ENCODE results near the gene THEMIS. TPM values are rescaled to one million over a fixed set of nuclear protein-coding genes. Genes with fewer than 3 reads are reported as not detected.

The THEMIS gene
- total RNA-seq, 6 experiments from 2014 or later = 0.12 to 0.28 (median 0.25) TPM

DNA sequence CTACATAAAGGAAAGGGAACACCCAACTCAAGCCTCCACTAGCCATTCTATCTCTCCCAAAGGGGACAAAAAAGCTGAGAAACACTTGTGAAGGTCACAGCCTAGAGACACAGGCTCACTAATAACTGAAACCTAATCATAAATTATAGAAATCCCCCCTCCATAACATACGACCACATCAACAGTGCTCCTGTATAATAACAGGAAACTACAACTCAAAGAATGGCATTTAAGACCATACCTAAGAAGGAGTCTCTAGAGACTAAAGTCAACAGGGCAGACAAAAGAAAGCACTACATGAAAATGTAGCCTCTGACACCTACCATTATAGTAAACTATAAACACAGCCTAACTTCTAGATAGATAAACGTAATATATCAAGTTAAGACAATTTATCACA, 82.7 kb downstream of the THEMIS start:
- H3K4me1 Mint-ChIP-seq (ENCODE audit: low read depth) = no peaks in the 10 kb centered on the region
- TF ChIP-seq, protein P1, sequence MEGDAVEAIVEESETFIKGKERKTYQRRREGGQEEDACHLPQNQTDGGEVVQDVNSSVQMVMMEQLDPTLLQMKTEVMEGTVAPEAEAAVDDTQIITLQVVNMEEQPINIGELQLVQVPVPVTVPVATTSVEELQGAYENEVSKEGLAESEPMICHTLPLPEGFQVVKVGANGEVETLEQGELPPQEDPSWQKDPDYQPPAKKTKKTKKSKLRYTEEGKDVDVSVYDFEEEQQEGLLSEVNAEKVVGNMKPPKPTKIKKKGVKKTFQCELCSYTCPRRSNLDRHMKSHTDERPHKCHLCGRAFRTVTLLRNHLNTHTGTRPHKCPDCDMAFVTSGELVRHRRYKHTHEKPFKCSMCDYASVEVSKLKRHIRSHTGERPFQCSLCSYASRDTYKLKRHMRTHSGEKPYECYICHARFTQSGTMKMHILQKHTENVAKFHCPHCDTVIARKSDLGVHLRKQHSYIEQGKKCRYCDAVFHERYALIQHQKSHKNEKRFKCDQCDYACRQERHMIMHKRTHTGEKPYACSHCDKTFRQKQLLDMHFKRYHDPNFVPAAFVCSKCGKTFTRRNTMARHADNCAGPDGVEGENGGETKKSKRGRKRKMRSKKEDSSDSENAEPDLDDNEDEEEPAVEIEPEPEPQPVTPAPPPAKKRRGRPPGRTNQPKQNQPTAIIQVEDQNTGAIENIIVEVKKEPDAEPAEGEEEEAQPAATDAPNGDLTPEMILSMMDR (IDR thresholded peaks at IDR 0.05) = no peak
- no peak overlapping the region for H3K27ac Mint-ChIP-seq
- no peak for DNase-seq
- H3K4me3 Mint-ChIP-seq = no peak overlapping the region
- H3K27me3 Mint-ChIP-seq (ENCODE audit: insufficient read depth) = no peaks in the 10 kb centered on the region; the same call in 1 of the 2 replicates
- no peaks in the 10 kb centered on the region for H3K36me3 Mint-ChIP-seq (ENCODE audit: low read depth)
- no peaks in the 10 kb centered on the region for H3K9me3 Mint-ChIP-seq

DNA sequence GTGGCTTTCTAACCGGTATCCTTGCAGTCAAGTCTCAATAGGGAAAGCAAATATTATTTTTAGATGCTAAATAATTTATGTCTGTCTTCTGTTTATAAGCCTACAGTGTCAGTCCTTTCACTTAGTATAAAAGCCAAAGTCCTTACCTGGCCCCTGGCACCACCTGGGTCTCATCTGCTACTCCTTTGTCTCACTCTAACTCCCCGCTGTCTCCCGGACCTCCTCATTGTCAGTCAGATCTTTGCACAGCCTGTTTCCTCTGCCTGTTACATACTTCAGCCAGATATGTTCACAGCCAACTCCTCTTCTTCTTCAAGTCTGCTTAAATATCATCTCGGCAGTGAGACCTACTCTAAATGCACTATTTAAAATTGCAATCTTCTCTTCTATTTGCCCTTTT, 84.2 kb downstream of the THEMIS start:
- no peaks in the 10 kb centered on the region for H3K36me3 Mint-ChIP-seq (ENCODE audit: low read depth)
- no peaks in the 10 kb centered on the region for H3K9me3 Mint-ChIP-seq
- no peaks in the 10 kb centered on the region for H3K4me1 Mint-ChIP-seq (ENCODE audit: low read depth)
- no peak for DNase-seq
- no peaks in the 10 kb centered on the region; the same call in 1 of the 2 replicates for H3K27me3 Mint-ChIP-seq (ENCODE audit: insufficient read depth)
- TF ChIP-seq, protein P1 (IDR thresholded peaks at IDR 0.05) = no peak
- H3K27ac Mint-ChIP-seq = no peak overlapping the region
- no peak overlapping the region for H3K4me3 Mint-ChIP-seq

DNA sequence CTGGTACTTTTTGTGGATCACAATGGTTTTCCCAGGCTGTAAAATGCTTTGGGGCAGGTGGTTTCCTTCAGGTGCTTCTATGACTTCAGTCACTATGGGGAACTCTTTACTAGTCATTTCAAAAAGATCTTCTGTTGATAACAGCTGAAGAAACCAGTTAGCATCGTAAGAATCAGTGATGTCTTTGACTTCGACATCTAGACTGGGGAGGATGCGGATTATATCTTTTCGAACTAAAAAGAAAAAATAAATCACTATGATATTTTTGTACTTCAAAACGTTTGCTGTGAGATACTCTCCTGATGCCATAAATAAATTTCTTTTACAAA, 87.2 kb downstream of the THEMIS start:
- no peak for DNase-seq
- no peaks in the 10 kb centered on the region for H3K4me1 Mint-ChIP-seq (ENCODE audit: low read depth)
- no peaks in the 10 kb centered on the region for H3K36me3 Mint-ChIP-seq (ENCODE audit: low read depth)
- H3K27ac Mint-ChIP-seq = no peak overlapping the region
- peaks cover 2% of the 10 kb centered on the region; the same call in 1 of the 2 replicates for H3K27me3 Mint-ChIP-seq (ENCODE audit: insufficient read depth)
- no peak overlapping the region for H3K4me3 Mint-ChIP-seq
- no peaks in the 10 kb centered on the region for H3K9me3 Mint-ChIP-seq
- TF ChIP-seq, protein P1 (IDR thresholded peaks at IDR 0.05) = no peak

DNA sequence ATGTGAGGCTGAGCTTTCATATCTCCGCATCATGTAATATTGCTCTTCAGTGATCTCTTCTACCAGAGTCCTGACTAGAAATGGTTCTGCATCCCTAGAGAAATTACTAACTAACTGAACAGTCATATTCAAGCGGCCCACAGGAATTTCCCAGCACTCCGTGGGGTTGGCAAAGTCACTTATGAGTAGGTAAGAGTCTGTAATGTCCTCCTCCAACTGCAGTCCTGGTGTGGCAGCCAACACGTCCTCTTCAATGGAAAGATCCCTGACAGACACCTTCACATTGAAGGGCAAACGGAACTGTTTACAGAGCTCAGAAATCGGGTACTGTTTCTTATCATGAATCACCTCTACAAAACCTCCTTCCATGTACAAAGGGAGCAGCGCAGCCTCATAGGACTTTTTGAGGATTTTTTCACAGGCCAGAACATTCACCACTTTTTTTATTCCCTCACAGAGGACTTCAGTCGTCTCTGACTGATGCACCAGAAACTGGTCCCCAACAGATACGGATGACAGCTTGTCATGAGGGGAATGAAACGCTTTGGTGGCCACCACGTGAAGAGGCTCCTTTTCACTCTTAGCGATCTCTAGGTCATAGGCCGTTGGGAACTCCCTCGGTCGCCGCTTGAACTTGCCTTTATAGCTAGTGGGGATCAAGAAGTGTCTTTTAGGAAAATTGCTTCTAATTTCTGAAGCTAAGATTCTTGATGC, 87.7 kb downstream of the THEMIS start:
- H3K4me3 Mint-ChIP-seq = no peak overlapping the region
- H3K9me3 Mint-ChIP-seq = no peaks in the 10 kb centered on the region
- no peaks in the 10 kb centered on the region for H3K4me1 Mint-ChIP-seq (ENCODE audit: low read depth)
- peaks cover 2% of the 10 kb centered on the region; the same call in 1 of the 2 replicates for H3K27me3 Mint-ChIP-seq (ENCODE audit: insufficient read depth)
- TF ChIP-seq, protein P1 (IDR thresholded peaks at IDR 0.05) = no peak
- peak; percentile 1 for DNase-seq
- no peaks in the 10 kb centered on the region for H3K36me3 Mint-ChIP-seq (ENCODE audit: low read depth)
- no peak overlapping the region for H3K27ac Mint-ChIP-seq

DNA sequence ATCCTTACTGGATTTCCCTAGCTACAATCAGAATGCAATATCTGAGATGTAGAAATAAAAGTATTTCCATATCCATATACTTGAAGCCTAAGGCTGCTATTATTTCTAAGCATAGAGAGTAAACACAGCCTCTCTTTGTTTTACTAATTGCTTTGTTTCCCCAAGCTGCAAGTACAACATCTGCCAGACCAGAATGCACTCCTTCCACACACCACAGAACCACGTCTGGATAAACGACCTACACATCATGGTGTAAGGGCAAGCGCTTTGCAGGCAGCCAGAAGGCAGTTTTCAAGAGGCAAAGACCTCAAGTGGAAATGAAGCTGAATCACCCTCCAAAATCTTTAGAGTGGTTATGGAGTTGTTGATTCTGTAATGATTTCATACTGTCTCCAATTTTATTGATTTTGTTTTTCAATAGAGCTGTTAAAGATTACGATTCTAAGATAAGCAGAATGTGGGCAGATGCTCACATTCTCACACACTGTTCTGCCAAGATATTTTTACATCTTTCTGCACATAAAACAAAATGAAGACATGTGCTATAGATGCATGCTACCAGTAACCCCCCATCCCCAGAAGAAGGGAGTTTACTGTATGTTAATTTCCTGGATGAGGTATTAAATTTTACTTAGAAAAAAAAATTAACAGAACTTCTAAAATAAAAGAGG, 88.8 kb downstream of the THEMIS start:
- Mint-ChIP-seq H3K27me3 (ENCODE audit: insufficient read depth) (peaks cover 3% of the 10 kb centered on the region), H3K27ac (no peak overlapping the region), H3K9me3 (no peaks in the 10 kb centered on the region), H3K4me3 (no peak overlapping the region), H3K36me3 (ENCODE audit: low read depth) (no peaks in the 10 kb centered on the region), H3K4me1 (ENCODE audit: low read depth) (no peaks in the 10 kb centered on the region)
- no peak for DNase-seq
- TF ChIP-seq, protein P1 (IDR thresholded peaks at IDR 0.05) = no peak
